Measurements from ENCODE around the gene ABCA9.

DNA sequence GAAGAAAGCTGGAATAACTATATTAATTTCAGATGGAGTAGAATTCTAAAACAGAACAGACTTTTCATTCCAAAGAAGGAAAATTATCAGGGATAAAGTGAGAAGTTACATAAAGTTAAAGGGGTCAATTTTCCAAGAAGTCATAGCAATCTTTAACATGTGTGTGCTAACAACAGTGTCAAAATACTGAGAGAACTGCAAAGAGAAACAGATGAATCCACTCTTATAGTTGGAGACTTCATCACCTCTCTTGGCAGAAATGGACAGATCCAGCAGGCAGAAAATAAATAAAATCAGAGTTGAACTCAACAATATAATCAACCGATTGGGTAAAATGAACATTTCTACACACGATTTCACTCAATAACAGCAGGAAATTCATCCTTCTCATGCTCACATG, 5.4 kb downstream of the ABCA9 start:
- TF ChIP-seq, protein P1, sequence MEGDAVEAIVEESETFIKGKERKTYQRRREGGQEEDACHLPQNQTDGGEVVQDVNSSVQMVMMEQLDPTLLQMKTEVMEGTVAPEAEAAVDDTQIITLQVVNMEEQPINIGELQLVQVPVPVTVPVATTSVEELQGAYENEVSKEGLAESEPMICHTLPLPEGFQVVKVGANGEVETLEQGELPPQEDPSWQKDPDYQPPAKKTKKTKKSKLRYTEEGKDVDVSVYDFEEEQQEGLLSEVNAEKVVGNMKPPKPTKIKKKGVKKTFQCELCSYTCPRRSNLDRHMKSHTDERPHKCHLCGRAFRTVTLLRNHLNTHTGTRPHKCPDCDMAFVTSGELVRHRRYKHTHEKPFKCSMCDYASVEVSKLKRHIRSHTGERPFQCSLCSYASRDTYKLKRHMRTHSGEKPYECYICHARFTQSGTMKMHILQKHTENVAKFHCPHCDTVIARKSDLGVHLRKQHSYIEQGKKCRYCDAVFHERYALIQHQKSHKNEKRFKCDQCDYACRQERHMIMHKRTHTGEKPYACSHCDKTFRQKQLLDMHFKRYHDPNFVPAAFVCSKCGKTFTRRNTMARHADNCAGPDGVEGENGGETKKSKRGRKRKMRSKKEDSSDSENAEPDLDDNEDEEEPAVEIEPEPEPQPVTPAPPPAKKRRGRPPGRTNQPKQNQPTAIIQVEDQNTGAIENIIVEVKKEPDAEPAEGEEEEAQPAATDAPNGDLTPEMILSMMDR (optimal IDR thresholded peaks at IDR 0.05 in 1 of 3, IDR thresholded peaks at IDR 0.05 in 1 of 3, conservative IDR thresholded peaks at IDR 0.05 in 1 of 3; ENCODE audit: extremely low read depth in 1 of 3, insufficient read depth in 2 of 3, low read length in 3 of 3), result no peak
- TF ChIP-seq EZH2 (IDR thresholded peaks at IDR 0.05; ENCODE audit: low read length), result no peak

All from keratinocyte (primary cell).